IMR-90 (cell line): Measurements from ENCODE around the gene LRFN5. TPM values are rescaled to one million over a fixed set of nuclear protein-coding genes. Genes with fewer than 3 reads are reported as not detected.

ENCODE experiments used
- ATAC-seq: fragments of 200-7000 bp; cut with Tn5 transposase; 2 replicates; pipeline ENCODE4 v1.9.1; 2020; ENCODE audit warnings: low read depth, mild to moderate bottlenecking, moderate library complexity
- BruUV-seq: library from RNA; stranded (reverse); fragments of 400-500 nt; replicated peaks from 2 replicates; lab custom pipeline; 2021; lab: Mats Ljungman, UMichigan
- CTCF ChIA-PET: fragments of 300-600 bp; formaldehyde crosslinking; extraction: SDS; loops from one replicate; lab custom pipeline; 2021; ENCODE audit warnings: antibody characterized with exemption; lab: Yijun Ruan, JAX
- POLR2A ChIA-PET: fragments of 300-600 bp; sonication (Branson Sonifier 250); formaldehyde crosslinking; loops from one replicate; lab custom pipeline; 2022; ENCODE audit warnings: antibody characterized with exemption; ENCODE audit not compliant: unreplicated experiment; lab: Charles Lee
- DNase-seq: peaks from one replicate; pipeline ENCODE4 v3.0.0; 2013
- H2AFZ ChIP-seq: replicated peaks from 2 replicates; pipeline ENCODE3; 2013; ENCODE audit warnings: low read length, mild to moderate bottlenecking; ENCODE audit not compliant: poor library complexity
- H2AK5ac ChIP-seq: 2 replicates; pipeline ENCODE4 v1.6.1; 2013; ENCODE audit warnings: low read depth, low read length, inconsistent platforms
- H2AK9ac ChIP-seq: replicated peaks from 2 replicates; pipeline ENCODE3; 2013; ENCODE audit warnings: mild to moderate bottlenecking, low read depth, low read length, moderate library complexity; ENCODE audit not compliant: poor library complexity
- H2BK120ac ChIP-seq: 2 replicates; pipeline ENCODE4 v1.6.1; 2013; ENCODE audit warnings: low read depth, low read length, inconsistent platforms
- H2BK15ac ChIP-seq: 3 replicates; pipeline ENCODE4 v1.6.1; 2013; ENCODE audit warnings: low read depth, low read length, inconsistent platforms
- H2BK20ac ChIP-seq: 2 replicates; pipeline ENCODE4 v1.6.1; 2013; ENCODE audit warnings: low read depth, mild to moderate bottlenecking, inconsistent platforms, low read length, moderate library complexity
- H2BK5ac ChIP-seq: 2 replicates; pipeline ENCODE4 v1.6.1; 2013; ENCODE audit warnings: mild to moderate bottlenecking, low read depth, low read length, inconsistent platforms; ENCODE audit not compliant: poor library complexity, severe bottlenecking
- H3K14ac ChIP-seq: replicated peaks from 2 replicates; pipeline ENCODE4 v1.6.1; 2013; ENCODE audit warnings: low read depth, low read length, inconsistent platforms
- H3K18ac ChIP-seq: 2 replicates; pipeline ENCODE4 v1.6.1; 2013; ENCODE audit warnings: low read depth, low read length, control low read depth
- H3K23ac ChIP-seq: 2 replicates; pipeline ENCODE4 v1.6.1; 2013; ENCODE audit warnings: low read depth, low read length, inconsistent platforms
- H3K27ac ChIP-seq: 2 replicates; pipeline ENCODE4 v1.5.1; 2013; ENCODE audit warnings: mild to moderate bottlenecking, control low read depth, low read length; ENCODE audit not compliant: insufficient read depth
- H3K27me3 ChIP-seq: 2 replicates; pipeline ENCODE4 v1.6.1; 2013; ENCODE audit warnings: low read length; ENCODE audit not compliant: control insufficient read depth, insufficient read depth
- H3K36me3 ChIP-seq: 2 replicates; pipeline ENCODE4 v1.6.1; 2013; ENCODE audit warnings: low read length, mixed read lengths; ENCODE audit not compliant: control insufficient read depth, insufficient read depth
- H3K4ac ChIP-seq: 2 replicates; pipeline ENCODE4 v1.6.1; 2013; ENCODE audit warnings: low read depth, low read length, inconsistent platforms
- H3K4me1 ChIP-seq: 2 replicates; pipeline ENCODE4 v1.6.1; 2013; ENCODE audit warnings: low read length, mixed read lengths; ENCODE audit not compliant: control insufficient read depth, insufficient read depth
- H3K4me2 ChIP-seq: 2 replicates; pipeline ENCODE4 v1.6.1; 2013; ENCODE audit warnings: low read depth, mild to moderate bottlenecking, control low read depth, low read length, moderate library complexity
- H3K4me3 ChIP-seq: 2 replicates; pipeline ENCODE4 v1.5.1; 2013; ENCODE audit warnings: low read depth, mild to moderate bottlenecking, control low read depth, low read length, moderate library complexity; ENCODE audit not compliant: insufficient read depth
- H3K56ac ChIP-seq: 2 replicates; pipeline ENCODE4 v1.6.1; 2013; ENCODE audit warnings: low read length, inconsistent platforms; ENCODE audit not compliant: insufficient read depth; ENCODE audit errors: extremely low read depth
- H3K79me1 ChIP-seq, 2 experiments: 2 replicates each; pipeline ENCODE4 v1.6.1; 2013; ENCODE audit warnings: low read length in 2 of 2, inconsistent platforms in 1 of 2, low read depth in 1 of 2
- H3K9ac ChIP-seq: 2 replicates; pipeline ENCODE4 v1.6.1; 2013; ENCODE audit warnings: low read depth, low read length, control low read depth
- H3K9me1 ChIP-seq: 2 replicates; pipeline ENCODE4 v1.6.1; 2013; ENCODE audit warnings: low read length, inconsistent platforms; ENCODE audit not compliant: insufficient read depth
- H3K9me3 ChIP-seq: 2 replicates; pipeline ENCODE4 v1.6.1; 2013; ENCODE audit warnings: low read length; ENCODE audit not compliant: control insufficient read depth, insufficient read depth
- H4K20me1 ChIP-seq: 2 replicates; pipeline ENCODE4 v1.6.1; 2013; ENCODE audit warnings: low read length, inconsistent platforms; ENCODE audit not compliant: insufficient read depth
- H4K5ac ChIP-seq: 2 replicates; pipeline ENCODE4 v1.6.1; 2013; ENCODE audit warnings: mild to moderate bottlenecking, low read depth, low read length, control low read depth
- H4K8ac ChIP-seq, 2 experiments: 2 replicates each; pipeline ENCODE4 v1.6.1; 2013; ENCODE audit warnings: low read depth in 2 of 2, low read length in 2 of 2, control low read depth in 1 of 2, inconsistent platforms in 1 of 2
- H4K91ac ChIP-seq: 2 replicates; pipeline ENCODE4 v1.6.1; 2013; ENCODE audit warnings: low read depth, low read length, inconsistent platforms; ENCODE audit not compliant: insufficient read depth
- MAZ ChIP-seq: IDR thresholded peaks from 2 replicates; pipeline ENCODE4 v1.6.1; 2012; ENCODE audit warnings: low read depth, mild to moderate bottlenecking, low read length, improper control_type of control experiment, moderate library complexity, borderline replicate concordance
- WGBS, 2 experiments: methylation state at CpG; one replicate each; pipeline versions ENCODE4 v1.1.5 to v1.1.7; 2013; ENCODE audit warnings: missing lambda C conversion rate in 2 of 2; ENCODE audit not compliant: insufficient read length in 1 of 2; ENCODE audit errors: extremely low coverage in 2 of 2; 5-methylcytosine and 5-hydroxymethylcytosine counted together
- dilution Hi-C: fragments of 300-500 bp; cut with HindIII; formaldehyde crosslinking; loops from one replicate; pipeline ENCODE4 v1.14.3; 2018; ENCODE audit warnings: low sequenced_read_pairs; ENCODE audit not compliant: unreplicated experiment
- in situ Hi-C: fragments of 300-500 bp; cut with MboI; formaldehyde crosslinking; loops from 3 replicates; pipeline ENCODE4 v1.14.3; 2019; ENCODE audit warnings: low sequenced_read_pairs, inconsistent platforms, mixed read lengths
- intact Hi-C: fragments of 100-400 bp; cut with micrococcal nuclease; formaldehyde crosslinking; loops from 2 replicates; pipeline ENCODE4 v1.10.0; 2022
- polyA plus RNA-seq, 3 experiments: library from polyadenylated mRNA; depleted of rRNA; stranded (reverse); fragments of >200 nt; gene quantifications; 2 replicates each; pipeline ENCODE4 v1.2.3, GENCODE V29; 2012; ENCODE audit warnings: low replicate concordance in 1 of 3
- total RNA-seq: library from RNA; depleted of rRNA; stranded (reverse); fragments of >200 nt; gene quantifications from 2 replicates; pipeline ENCODE4 v1.2.3, GENCODE V29; 2012
- TF ChIP-seq, protein P1 (sequence below): fragments of 150-350 bp; IDR thresholded peaks from 2 replicates; pipeline ENCODE4 v1.6.1; 2016; ENCODE audit warnings: low read depth, mild to moderate bottlenecking, low read length, moderate library complexity, borderline replicate concordance
- TF ChIP-seq, protein P2 (sequence below): conservative IDR thresholded peaks from 2 replicates; pipeline ENCODE4 v1.5.1; 2012; ENCODE audit warnings: mild to moderate bottlenecking, low read depth, low read length, improper control_type of control experiment

Gene LRFN5
- total and polyA plus RNA-seq, 2 of the 4 experiments (the other 2 are of a cell fraction) = 1.8 to 3.6 TPM

DNA sequence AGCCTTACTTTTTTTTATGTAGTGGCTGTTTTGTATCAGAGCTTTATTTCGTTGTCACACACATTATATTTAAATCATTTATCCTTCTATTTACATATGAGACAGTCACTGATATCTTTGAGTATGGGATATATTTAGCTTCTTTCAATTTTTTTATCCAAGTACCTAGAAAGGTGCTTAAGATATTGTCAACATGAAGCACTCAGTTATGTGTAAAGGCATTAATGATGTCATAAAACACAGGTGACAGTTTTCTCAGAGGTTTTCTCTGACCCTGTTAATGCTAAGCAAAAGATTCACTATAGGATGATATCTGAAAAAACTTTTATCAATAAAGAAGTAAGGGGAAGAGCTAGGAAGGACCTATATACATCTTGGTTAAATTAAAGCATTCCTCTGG is 23.2 kb downstream of the LRFN5 start:
- Histone ChIP-seq H3K4me2 (no peak overlapping the region), H3K9me1 (no peaks in the 10 kb centered on the region), H3K27me3 (no peaks in the 10 kb centered on the region), H4K91ac (no peak overlapping the region), H3K4me1 (no peaks in the 10 kb centered on the region), H2BK5ac (no peak overlapping the region), H3K27ac (no peak overlapping the region), H2AFZ (no peak overlapping the region), H3K9me3 (no peaks in the 10 kb centered on the region), H3K79me1 (no peaks in the 10 kb centered on the region), H3K56ac (no peak overlapping the region), H3K4me3 (no peak overlapping the region), H2AK9ac (no peak overlapping the region), H4K20me1 (no peaks in the 10 kb centered on the region), H4K5ac (no peak overlapping the region), H2BK20ac (no peak overlapping the region), H3K18ac (no peak overlapping the region), H3K23ac (no peak overlapping the region), H4K8ac (no peak overlapping the region), H2BK15ac (no peak overlapping the region), H3K36me3 (no peaks in the 10 kb centered on the region), H2AK5ac (no peak overlapping the region), H3K4ac (no peak overlapping the region), H3K14ac (no peak overlapping the region), H3K9ac (no peak overlapping the region), H2BK120ac (no peak overlapping the region)
- DNase-seq (no peak), ATAC-seq (no peak)
- in situ Hi-C loops (no loop called here), intact Hi-C loops (no loop called here), dilution Hi-C loops (no loop called here)
- WGBS, 2 experiments = no CpG with 5 or more reads among the region's 1 CpG
- no peak for TF ChIP-seq MAZ
- TF ChIP-seq, protein P1, sequence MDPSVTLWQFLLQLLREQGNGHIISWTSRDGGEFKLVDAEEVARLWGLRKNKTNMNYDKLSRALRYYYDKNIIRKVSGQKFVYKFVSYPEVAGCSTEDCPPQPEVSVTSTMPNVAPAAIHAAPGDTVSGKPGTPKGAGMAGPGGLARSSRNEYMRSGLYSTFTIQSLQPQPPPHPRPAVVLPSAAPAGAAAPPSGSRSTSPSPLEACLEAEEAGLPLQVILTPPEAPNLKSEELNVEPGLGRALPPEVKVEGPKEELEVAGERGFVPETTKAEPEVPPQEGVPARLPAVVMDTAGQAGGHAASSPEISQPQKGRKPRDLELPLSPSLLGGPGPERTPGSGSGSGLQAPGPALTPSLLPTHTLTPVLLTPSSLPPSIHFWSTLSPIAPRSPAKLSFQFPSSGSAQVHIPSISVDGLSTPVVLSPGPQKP = no peak
- TF ChIP-seq, protein P2, sequence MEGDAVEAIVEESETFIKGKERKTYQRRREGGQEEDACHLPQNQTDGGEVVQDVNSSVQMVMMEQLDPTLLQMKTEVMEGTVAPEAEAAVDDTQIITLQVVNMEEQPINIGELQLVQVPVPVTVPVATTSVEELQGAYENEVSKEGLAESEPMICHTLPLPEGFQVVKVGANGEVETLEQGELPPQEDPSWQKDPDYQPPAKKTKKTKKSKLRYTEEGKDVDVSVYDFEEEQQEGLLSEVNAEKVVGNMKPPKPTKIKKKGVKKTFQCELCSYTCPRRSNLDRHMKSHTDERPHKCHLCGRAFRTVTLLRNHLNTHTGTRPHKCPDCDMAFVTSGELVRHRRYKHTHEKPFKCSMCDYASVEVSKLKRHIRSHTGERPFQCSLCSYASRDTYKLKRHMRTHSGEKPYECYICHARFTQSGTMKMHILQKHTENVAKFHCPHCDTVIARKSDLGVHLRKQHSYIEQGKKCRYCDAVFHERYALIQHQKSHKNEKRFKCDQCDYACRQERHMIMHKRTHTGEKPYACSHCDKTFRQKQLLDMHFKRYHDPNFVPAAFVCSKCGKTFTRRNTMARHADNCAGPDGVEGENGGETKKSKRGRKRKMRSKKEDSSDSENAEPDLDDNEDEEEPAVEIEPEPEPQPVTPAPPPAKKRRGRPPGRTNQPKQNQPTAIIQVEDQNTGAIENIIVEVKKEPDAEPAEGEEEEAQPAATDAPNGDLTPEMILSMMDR = no peak
- ChIA-PET POLR2A (no interaction called here), CTCF (no interaction called here)
- no TSS peak for BruUV-seq
